Measurements from ENCODE around the gene RTN4RL1.
"Not testable (repeated sequence)": the region's sequence is repeated elsewhere in the genome, so short reads cannot be mapped to it uniquely, and the experiment has no call there.

Gene RTN4RL1

DNA sequence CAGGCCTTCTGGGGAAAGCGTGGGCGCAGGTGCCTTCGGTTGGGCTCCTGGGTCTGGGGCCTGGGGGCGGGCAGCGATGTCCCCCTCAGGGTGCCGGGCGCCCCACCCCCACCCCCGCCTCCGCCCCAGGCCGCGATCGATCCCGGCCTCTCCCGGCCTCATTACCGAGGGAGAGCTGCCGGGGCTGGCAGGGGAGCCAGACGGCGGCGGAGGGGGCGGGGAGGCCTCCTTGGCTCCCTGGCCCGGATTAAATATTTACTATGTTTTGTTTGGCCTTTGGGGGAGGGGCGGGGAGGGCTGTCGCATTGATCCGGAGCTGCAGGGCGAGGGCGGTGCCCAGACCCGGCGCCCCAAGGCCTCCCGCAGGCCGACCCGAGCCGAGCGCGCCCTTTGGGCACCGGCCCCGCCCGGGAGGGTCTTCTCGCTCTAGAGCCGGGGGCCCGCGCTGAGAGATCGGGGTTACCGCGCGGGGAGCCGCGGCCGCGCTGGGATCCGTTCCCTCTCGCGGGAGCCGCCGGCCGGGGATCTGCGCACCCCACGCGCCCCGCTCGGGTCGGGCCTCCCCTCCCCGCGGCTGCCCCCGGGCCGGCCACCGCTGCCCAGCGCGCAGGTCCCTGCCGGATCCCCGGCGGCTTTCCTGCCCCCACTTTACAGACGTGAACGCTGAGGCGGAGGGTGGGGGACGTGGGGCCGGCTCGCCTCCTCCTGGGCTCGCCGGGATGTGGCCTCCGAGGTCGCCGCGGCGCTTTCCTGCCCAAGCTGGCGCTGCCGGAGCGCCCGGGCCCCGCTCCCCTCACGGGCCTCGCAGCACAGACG, 27.0 kb downstream of the RTN4RL1 start:
- no peak for DNase-seq

DNA sequence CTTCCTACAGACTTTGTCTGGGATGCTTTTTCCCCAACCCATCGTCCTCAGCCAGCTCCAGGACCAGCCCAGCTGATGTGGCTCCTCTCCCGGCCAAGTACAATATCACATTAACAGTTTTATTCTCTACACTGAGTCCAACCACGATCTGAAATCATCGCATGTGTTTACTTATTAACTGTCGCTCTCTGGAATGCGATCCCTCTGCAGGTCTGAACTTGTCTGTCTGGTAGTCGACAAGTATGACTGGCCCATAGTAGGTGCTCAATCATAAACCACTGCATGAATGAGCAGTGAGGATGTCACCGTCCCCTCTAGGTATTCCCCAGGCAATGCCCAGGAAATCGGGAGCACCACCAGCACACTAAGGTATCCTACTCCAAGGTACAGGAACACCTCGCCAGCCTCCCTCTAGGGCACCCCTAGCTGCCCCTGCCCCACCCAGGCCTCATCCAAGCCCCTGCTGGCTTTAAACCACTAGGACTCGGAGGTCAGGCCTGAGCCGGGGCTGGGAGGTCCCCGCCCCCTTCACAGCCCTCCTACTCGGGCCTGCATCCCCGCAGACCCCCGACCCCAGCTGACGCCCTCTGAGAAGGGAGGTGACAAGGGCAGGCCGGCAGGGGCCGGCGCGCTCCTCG, 27.7 kb downstream of the RTN4RL1 start:
- DNase-seq: no peak

DNA sequence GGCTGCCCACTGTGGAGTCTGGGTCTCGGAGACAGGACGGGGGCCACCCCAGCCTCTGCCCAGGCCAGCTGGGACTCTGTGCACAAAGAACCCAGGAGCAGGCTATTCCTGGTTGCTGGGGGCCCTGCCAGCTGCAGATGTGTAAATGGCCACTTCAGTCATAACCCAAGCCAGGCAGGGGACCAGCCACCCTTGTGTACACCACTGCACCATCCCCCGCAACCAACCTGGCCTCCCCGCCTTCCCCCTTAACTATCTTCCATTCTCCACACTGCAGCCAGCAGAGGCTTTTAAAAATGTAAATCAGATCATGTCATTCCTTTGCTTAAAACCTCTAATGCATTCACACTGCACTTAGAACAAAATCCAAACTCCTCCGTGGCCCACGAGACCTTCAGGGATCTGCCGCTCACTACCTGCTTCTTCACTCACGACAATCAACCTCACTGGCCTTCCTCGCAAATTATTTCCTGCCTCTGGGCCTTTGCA, 28.3 kb downstream of the RTN4RL1 start:
- DNase-seq: no peak

DNA sequence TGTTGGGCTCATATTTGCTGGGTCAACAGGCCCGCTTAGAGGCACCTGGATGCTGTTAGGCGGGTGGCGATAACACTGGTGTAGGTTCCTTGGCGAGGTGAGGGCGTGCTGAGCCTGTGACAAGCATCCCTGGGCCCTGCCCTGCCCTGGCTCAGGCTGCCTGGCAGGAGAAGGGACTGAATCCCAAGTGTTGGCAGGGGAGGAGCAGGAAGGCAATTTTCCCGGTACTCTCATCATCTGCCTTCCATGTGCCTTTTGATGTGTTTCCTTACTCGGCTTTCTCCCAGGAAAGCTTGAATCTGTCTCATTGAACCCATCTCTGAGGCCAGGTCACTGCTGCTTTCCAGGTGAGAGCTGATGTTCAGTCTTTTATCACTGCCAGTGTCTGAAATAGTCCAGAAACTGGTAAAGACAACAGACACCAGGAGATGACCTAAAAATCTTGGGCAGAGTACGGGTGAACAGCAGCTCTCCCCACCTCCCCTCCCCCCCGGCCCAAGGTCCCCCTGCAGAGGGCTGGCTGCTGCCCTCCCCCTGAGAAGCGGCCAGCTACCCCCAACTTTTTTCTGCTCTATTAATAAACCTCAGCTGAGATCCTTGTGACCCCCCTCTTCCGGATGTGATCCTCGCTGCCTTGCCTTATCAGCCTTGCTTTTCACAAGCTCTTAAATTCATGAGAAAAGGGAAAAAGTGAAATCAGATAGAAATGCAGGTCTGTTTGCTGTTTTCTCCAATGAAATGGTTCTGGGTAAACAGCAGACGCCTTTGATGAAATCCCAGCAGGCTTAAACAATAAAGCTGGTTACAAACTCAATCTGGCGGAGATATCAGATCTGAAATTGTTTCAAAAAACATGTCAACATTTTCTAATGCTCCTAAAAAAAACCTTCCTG, 29.0 kb downstream of the RTN4RL1 start:
- DNase-seq: no peak

DNA sequence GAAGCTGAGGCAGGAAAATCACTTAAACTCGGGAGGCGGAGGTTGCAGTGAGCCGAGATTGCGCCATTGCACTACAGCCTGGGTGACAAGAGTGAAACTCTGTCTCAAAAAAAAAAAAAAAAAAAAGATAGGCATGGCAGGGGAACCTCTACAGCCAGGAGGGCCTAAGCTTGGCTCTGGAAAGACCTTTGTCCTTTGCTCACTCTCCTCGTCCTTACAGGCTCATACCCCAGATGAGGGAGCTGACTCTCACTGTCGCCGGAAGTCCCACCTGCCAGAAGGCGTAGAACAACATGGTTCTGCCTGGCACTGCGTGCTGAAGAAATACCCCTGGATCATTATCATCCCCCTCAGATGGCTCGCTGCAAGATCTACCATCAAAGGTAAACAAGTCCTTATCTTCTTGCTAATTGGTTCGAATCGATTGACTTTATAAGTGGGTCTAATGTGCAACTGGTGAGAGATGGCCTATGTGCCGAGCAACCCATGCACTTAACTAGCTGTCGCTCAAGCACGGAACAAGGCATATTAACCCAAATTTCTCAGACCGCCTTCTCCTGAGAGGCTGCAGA, 29.7 kb downstream of the RTN4RL1 start:
- DNase-seq: no peak

DNA sequence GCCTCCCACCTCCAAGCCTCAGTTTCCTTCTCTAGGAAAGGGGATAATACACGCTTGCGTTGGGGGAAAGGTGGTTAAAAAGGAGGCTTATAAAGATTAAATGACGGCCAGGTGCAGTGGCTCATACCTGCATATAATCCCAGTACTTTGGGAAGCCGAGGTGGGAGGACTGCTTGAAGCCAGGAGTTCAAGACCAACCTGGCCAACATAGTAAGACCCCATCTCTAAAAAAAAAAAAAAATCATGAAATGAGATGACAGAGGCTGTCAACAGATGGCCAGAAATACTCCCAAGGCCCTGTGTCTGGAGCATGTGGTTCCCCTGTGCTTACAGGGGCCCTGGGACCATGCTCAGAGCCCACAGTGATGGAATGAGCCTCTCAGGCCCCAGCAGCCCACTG, 30.4 kb downstream of the RTN4RL1 start:
- DNase-seq: no peak

DNA sequence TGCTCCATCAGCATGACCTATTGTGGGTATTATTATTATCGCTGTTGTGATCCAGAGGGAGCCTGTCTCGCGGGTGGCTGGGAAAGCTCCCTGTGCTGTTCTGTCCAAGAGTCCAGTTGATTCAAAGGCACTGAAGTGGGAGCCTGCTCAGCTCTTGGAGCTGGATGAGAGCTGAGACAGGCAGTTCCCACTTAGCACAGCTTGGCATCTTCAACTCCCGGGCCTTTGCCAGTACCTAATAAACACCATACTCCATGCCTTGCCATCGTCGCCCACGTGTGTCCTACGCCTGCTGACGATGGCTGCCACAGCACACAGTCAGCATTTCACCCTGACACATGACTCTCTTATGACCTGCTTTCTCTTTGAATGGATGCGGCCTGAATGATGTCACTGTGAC, 32.6 kb downstream of the RTN4RL1 start:
- DNase-seq: no peak

DNA sequence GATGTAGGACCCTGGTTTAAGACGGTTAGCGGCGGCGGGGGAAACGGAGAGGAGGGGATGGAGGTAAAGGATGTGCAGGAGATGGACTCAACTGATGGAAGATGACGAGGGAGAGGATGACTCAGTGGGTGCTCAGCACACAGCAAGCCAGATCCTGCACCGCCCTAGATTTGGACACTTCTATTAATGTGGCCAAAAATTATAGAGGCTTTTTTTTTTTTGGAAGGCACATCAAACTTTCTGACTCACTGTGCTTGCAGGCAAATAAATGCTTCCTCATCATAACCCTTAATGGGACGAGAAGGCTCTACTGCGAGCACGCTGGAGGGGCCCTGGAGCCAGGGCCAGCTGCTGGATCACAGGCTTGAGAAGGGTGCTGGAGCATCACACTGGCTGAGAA, 36.0 kb downstream of the RTN4RL1 start:
- DNase-seq: no peak

DNA sequence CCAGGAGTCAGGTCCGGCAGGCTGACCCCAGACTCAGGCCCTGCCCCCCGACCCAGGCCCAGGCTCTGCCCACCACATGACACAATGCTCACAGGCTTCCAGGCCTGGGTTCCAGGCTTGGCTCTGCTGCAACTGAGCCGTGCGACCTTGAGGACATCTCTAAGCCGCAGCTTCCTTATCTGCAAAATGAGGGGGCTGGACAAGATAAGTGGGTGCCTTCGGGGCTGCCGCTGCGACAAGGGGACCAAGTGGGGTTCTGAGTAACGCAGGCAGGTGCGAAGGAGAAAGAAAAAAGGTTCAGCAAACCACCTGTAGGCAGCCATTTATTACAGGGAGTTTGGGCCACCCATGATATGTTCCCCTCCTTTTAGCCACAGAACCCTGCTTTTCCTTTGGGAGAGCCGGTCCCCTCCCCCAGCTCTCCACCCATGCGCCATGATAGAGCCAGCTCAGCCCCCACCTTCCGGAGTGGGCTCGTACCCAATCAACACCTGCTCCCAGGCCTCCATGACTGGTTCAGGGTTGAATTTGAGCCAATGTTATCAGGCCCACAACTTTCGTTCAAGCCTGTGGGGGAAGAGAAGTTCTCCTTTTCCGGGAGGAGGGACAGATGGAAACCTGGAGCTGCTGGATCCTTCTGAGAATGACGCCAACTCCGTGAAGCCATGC, 38.2 kb downstream of the RTN4RL1 start:
- no peak for DNase-seq

DNA sequence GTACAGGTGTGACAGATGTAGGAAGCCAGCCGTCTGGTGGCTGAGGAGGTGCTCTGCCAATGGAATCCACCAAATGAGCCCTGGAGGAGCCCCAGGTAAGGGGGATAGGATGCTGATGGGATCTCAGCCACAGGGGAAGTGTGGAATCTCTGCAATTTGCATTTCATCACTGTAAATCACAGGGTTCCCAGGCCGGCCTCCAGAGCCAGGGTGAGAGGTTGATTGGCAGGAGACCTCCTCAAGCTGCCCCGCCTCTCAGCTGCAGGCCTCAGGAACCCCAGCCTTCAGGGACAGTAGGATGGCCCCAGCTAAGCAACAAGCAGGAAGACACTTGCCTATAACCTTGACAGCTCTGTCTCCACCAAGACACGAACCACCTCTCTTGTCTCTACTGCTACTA, 39.4 kb downstream of the RTN4RL1 start:
- no peak for DNase-seq

DNA sequence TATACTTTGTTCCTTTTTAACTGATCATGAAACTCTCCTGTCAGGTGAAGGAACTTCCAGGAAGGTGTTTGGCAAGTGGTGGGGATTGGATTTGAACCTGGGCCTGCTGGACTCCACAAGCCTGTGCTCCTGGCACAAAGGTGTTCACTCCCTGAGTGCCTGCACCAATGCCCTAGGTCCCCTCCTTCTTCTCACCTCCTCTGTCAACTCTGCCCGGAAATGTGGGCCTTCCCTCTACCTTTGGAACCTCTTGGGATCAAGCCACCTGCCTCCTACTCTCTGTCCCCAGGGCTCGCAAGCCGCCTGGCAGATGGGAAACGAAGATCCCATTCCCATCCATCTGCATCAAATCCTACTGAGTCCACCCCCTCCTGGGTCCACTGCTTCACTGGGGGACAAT, 40.0 kb downstream of the RTN4RL1 start:
- DNase-seq: no peak

DNA sequence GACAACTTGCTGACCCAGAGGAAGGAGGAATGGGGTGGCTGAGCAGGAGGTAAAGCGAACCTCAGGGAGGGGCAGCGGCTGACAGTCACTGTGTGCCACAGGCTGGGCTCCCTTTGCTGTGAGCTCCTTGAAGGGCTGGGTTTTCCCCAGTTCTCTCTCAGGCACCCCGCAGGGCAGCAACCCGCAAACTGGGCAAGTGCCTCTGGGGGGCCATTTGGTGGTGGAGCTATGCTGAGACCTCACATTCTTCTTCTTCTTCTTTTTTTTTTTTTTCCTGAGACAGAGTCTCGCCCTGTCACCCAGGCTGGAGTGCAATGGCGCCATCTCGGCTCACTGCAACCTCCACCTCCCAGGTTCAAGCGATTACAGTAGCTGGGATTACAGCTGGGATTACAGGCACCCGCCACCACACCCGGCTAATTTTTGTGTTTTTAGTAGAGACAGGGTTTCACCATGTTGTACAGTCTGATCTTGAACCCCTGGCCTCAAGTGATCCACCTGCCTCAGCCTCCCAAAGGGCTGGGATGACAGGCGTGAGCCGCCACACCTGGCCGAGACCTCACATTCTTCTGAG, 42.3 kb downstream of the RTN4RL1 start:
- not testable (repeated sequence) for DNase-seq

DNA sequence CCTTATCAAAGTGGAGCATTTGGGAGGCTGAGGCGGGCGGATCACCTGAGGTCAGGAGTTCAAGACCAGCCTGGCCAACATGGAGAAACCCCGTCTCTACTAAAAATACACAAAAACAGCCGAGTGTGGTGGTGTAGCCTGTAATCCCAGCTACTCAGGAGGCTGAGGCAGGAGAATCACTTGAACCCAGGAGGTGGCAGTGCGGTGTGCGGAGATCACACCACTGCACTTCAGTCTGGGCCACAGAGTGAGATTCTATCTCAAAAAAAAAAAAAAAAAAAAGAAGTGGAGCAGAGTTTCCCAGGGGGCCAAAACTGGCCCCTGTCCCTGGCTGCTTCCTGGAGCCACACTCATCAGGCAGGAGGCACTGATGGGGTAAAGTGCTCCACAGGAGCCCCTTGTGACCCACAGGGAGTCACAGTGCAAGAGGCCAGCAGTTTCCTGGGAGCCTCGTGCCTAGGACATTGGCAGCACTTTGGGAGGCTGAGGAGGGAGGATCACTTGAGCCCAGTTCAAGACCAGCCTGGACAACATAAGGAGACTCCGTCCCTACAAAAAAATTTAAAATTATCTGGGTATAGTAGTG, 44.4 kb downstream of the RTN4RL1 start:
- no peak for DNase-seq

DNA sequence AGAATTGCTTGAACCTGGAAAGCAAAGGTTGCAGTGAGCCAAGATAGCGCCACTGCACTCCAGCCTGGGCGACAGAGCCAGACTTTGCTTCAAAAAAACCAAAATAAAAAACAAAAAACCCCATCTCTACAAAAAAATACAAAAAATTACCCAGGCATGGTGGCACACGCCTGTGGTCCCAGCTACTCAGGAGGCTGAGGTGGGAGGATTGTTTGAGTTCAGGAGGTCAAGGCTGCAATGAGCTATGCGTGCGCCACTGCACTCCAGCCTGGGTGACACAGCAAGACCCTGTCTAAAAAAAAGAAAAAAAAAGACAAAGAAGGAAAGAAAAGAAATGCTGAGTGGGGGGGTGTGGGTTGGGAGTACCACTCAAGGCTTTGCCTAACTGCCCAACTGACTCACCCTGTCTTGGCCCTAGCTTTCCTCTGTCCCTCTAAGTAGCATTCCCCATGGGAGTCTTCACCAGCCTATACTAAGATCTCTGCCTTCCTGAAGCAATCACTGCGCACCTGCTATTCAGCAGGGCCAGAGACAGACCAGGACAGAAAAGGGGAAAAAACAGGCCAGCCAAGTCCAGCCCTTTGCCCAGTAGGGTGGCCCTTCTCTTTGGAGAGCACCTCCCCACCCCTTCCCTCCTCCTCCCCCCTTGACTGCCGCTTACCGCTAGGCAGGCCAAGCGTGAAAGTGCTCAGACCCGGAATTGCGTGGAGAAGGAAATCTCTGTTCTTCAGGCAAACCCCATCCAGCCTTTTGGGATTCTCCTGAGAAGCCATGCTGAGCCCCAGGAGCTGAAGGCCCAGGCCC, 45.8 kb downstream of the RTN4RL1 start:
- DNase-seq: no peak

DNA sequence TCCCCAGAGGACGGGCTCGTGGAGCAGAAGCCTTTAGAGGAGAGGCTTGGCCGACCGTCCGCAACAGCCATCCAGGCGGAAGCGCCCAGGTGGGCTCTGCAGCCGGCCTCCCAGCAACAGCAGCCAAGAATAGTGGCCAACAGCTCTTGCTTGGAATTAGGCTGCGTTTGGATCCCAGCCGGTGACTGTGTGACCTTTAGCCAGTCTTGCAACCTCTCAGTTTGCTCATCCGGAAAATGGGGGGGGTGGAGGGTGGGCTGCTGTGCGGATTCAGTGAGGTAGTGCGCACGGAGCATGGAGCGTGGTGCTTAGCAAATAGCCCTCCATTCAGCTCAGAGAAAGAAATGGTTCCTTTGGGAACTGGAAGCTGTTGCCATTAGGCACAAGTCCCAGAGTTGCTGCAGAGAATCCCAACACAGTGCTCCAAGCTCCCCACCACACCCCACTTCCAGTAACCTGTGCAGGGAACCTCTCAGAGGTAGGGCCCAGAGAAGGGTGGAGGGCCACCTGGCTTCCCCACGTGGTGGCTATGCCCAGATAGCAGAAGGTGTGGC, 46.7 kb downstream of the RTN4RL1 start:
- no peak for DNase-seq

DNA sequence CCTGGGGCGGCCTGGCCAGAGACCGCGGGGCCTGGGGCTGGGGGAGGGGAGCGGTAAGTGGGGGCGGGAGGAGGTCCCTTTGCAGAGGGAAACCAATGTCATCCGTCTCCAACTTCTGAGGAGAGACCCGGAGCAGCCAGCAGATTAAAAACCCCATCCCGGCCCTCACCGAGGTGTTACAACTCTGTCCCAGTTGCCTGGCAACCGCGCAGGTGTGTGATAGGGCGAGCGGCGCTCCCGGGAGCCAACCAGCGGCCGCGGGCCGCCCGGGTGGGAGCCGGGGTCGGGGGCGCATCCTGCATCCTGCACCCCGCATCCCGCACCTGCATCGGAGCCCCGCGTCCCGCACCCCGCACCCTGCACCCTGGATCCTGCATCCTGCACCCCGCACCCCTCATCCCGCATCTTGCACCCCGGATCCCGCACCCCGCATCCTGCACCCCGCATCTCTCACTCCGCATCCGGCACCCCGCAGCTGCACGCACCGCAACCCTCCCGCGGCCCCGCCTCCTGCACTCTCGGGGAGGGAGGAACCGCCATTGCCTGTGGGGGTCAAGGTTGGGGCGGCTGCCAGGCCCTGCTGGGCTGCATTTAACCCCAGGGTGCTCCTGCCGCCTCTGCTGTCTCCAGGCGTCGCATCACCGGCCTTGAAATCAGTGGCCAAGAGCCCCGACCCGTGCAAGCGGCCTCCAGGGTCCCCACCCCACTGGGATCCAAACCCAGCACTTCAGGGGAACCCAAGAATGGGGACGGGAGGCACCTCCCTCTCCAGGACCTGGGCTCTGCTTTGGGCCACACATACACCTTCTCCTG, 47.3 kb downstream of the RTN4RL1 start:
- DNase-seq: no peak

DNA sequence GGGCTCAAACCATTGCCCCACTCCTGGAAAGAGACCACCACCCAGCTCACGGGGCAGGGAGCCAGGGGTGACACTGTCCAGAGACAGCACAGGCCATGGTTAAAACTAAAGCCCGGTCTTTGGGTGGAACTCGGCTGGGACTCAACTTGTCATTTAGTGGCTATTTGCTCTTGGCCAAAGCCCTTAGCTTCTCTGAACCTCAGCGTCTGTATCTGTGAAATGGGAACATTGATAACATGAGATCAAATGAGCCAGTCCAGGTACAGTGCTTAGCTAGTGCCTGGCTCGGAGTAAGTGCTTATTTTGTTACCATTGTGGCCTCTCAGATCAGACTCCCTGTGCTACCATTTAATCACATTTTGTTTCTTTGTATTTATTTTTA, 48.5 kb downstream of the RTN4RL1 start:
- DNase-seq: no peak

DNA sequence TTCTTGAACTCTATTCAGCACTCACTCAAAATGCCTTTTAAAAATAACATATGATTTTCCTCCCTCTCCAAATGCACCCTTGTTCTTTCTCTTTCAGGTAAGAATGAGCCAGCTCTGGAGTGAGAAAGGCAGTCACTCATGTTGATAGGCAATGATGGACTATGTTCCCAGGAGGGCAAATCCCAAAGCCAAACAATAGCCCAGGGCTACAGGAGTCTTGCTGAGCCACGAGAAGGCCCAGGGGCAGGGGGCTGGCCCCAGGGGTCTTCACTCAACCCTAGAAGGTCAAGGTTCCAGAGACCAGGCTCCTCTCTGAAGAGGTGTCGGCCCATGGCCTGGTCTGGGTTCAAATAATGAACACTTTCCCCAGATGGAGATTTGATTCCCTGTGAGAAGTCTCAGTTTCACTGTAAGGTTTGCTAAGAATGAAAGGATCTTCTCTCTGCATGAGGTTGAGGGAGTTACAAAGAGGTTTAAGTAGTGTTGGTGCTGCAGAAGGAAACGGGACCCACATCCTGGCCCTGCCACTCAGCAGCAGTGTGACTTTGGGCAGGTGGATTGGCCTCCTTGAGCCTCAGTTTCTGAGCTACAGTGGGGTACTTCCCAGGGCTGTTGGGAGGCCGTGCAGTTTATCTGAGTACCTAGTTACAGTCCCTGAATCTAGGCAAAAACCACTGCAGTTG, 49.0 kb downstream of the RTN4RL1 start:
- DNase-seq: no peak

DNA sequence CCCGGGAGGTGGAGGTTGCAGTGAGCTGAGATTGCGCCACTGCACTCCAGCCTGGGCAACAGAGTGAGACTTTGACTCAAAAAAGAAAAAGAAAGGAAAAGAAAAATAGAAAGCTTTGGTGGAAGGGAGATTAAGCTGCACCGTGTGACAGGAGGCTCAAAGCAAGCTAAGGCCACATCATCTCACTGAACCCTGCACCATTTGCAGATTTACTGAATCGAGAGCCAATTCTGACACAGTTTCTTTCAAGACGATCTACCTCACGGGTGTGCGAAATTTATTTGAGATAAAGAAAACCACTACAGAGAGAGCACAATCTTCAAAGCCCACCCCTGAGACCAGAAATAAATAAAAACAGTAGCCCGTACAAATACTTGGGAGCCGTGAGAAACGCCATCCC, 49.6 kb downstream of the RTN4RL1 start:
- DNase-seq: no peak
